Activated T-helper 1 cell treated with Interleukin-2 at 50 U/mL for 16 hours (primary cell): ENCODE data around the gene STXBP5.

Experiments
- DNase-seq: peaks from one replicate; pipeline ENCODE4 v3.0.0-alpha.2; 2020; ENCODE audit warnings: low read depth

The STXBP5 gene

GRCh38 chr6:147437615-147438014 lies 233.4 kb downstream of the STXBP5 start:
- DNase-seq = no peak

- DNase-seq = no peak
These were observed 234.7 kb downstream of the STXBP5 start for GRCh38 chr6:147438758-147439528.
